Measurements from ENCODE around the gene GAREM2. TPM values are rescaled to one million over a fixed set of nuclear protein-coding genes. Genes with fewer than 3 reads are reported as not detected.

GAREM2 gene
- total and polyA plus RNA-seq, 4 donors, result 8.7 to 63.2 (median 28.8) TPM

DNA sequence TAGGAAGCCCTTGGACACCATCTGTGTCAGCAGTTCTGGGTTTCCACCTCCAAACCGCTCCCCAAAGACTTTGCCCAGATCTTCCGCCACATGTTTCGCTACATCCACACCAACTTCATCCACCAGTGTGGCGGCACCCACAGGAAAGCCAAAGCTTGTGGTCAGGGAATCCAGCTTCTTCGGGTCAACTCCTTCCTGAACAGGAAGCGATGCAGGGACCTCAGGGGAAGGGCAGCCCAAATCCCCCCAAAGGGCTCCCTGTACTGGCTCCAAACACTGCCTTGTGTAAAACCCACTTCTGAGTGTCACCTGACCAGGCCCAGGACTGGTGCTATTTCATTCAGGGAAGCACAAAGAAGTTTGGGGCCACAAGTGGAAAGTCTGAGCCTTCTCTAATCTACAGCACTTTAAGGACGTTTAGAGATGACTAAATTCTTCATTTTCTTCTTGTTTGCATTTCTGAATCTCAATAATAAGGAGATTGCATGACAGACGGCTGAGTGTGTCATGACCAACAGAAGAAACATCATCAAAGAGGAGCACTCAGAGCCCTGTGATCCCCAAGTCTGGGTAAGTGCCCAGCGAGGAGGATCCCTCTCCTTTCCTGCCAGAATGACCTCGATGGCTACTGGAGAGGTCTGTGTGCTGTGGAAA lies 20.8 kb downstream of the GAREM2 start:
- WGBS (ENCODE audit: insufficient coverage), result 96% methylated on average over 8 of the region's 10 CpGs
- DNase-seq (ENCODE audit: low read depth in 4 of 6, low spot score in 6 of 6), result no peak
- peaks cover 65% of the 10 kb centered on the region for H3K36me3 ChIP-seq (ENCODE audit: control insufficient read depth, insufficient read depth, low read length)
- no peak overlapping the region for H3K27ac ChIP-seq (ENCODE audit: low read depth, low read length)
- H3K4me1 ChIP-seq (ENCODE audit: control insufficient read depth, insufficient read depth, low read length), result peaks cover 12% of the 10 kb centered on the region
- no peaks in the 10 kb centered on the region for H3K9me3 ChIP-seq (ENCODE audit: control insufficient read depth, insufficient read depth, low read length)
- H3K27me3 ChIP-seq (ENCODE audit: control insufficient read depth, insufficient read depth, low read length), result no peaks in the 10 kb centered on the region
- H3K4me3 ChIP-seq (ENCODE audit: low read depth, low read length), result no peak overlapping the region

DNA sequence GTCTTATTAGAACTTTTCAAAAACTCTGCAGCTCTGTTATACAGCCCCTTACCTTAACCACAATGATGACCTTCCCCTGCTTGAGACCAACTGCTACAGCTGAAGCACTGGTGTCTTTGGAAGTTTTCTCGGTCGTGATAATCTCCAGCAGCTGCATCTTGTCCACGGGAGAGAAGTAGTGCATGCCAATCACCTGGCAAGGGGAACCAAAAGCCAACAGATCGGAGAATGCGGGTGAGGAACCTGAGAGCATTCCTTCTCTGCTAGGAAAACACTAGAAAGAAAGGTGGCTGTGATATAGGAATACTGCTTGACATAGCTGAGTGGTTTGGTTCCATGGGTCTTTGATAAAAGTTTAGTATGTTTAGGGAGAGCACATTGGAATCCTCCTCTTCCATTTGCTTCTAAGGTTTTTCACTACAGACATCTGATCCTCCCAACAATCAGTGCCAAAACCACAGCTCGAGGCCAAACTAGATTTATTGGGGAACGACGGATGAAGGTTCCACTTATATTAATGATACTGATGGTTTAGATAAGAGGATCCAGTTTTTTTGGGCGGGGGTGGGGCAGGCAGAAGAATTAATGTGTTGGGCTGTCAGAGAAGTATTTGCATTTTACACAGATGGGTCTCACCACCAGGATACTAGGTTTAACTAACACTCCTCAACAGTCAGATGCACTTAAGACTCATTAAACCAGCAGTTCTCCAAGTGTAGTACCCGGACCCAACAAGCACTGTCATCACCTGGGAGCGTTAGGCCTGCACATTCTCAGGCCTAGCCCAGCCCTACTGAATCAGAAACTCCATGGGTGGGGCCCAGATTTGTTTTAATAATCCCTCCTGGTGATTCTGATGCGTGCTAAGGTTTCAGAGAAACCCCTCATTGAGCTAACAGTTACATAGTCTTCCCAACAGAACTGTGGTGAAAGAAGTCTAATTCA lies 22.4 kb downstream of the GAREM2 start:
- Histone ChIP-seq H3K27ac (ENCODE audit: low read depth, low read length) (no peak overlapping the region), H3K9me3 (ENCODE audit: control insufficient read depth, insufficient read depth, low read length) (no peaks in the 10 kb centered on the region), H3K27me3 (ENCODE audit: control insufficient read depth, insufficient read depth, low read length) (no peaks in the 10 kb centered on the region), H3K4me1 (ENCODE audit: control insufficient read depth, insufficient read depth, low read length) (no peaks in the 10 kb centered on the region), H3K4me3 (ENCODE audit: low read depth, low read length) (no peak overlapping the region), H3K36me3 (ENCODE audit: control insufficient read depth, insufficient read depth, low read length) (peaks cover 65% of the 10 kb centered on the region)
- DNase-seq (ENCODE audit: low read depth in 4 of 6, low spot score in 6 of 6), result no peak
- WGBS (ENCODE audit: insufficient coverage), result 88% methylated on average over 7 of the region's 12 CpGs

GRCh38 chr2:26196683-26197418 lies 24.0 kb downstream of the GAREM2 start:
- H3K9me3 ChIP-seq (ENCODE audit: control insufficient read depth, insufficient read depth, low read length), result no peaks in the 10 kb centered on the region

GRCh38 chr2:26197516-26197915 lies 24.6 kb downstream of the GAREM2 start:
- Histone ChIP-seq H3K4me1 (ENCODE audit: control insufficient read depth, insufficient read depth, low read length) (peaks cover 3% of the 10 kb centered on the region), H3K36me3 (ENCODE audit: control insufficient read depth, insufficient read depth, low read length) (peaks cover 47% of the 10 kb centered on the region), H3K27me3 (ENCODE audit: control insufficient read depth, insufficient read depth, low read length) (no peaks in the 10 kb centered on the region), H3K9me3 (ENCODE audit: control insufficient read depth, insufficient read depth, low read length) (no peaks in the 10 kb centered on the region), H3K4me3 (ENCODE audit: low read depth, low read length) (no peak overlapping the region), H3K27ac (ENCODE audit: low read depth, low read length) (no peak overlapping the region)
- whole genome bisulfite sequencing (ENCODE audit: insufficient coverage), result 84% methylated on average over 2 of the region's 4 CpGs
- DNase-seq (ENCODE audit: low read depth in 4 of 6, low spot score in 6 of 6), result peak in 1 of 6 donors; percentile 37

More at GRCh38 chr2:26196683-26197418, 24.0 kb downstream of the GAREM2 start:
- WGBS (ENCODE audit: insufficient coverage), result 87% methylated on average over 6 of the region's 9 CpGs
- Histone ChIP-seq H3K27ac (ENCODE audit: low read depth, low read length) (no peak overlapping the region), H3K27me3 (ENCODE audit: control insufficient read depth, insufficient read depth, low read length) (no peaks in the 10 kb centered on the region), H3K4me3 (ENCODE audit: low read depth, low read length) (no peak overlapping the region), H3K36me3 (ENCODE audit: control insufficient read depth, insufficient read depth, low read length) (peaks cover 53% of the 10 kb centered on the region), H3K4me1 (ENCODE audit: control insufficient read depth, insufficient read depth, low read length) (no peaks in the 10 kb centered on the region)
- DNase-seq (ENCODE audit: low read depth in 4 of 6, low spot score in 6 of 6), result no peak

DNA sequence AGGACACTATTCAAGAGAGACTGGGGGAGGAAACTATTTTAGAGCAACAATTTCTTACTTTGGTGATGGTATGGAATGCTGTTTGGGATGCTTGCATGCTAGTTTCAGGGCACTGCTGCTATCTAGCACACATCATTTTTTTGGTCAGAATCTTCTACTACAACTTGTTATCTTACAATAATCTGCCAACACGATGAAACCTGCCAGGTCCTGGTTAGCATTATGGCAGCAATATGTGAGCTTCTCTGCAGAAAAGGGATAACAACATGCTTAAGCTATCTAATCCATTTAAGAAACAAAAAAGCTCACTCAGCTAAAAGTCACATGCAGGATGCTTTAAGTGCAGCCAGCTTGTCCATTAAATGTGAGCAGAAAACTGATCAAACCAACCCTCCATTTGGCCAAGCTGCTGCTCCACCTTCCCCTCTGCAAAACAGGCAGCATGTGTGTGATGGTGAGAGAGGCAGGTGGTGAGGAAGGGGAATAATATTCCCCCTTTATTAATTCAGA lies 30.1 kb downstream of the GAREM2 start:
- peak in 2 of 6 donors; percentile 32 to 71 for DNase-seq (ENCODE audit: low read depth in 4 of 6, low spot score in 6 of 6)
- Histone ChIP-seq H3K9me3 (ENCODE audit: control insufficient read depth, insufficient read depth, low read length) (no peaks in the 10 kb centered on the region), H3K4me1 (ENCODE audit: control insufficient read depth, insufficient read depth, low read length) (peaks cover 4% of the 10 kb centered on the region), H3K36me3 (ENCODE audit: control insufficient read depth, insufficient read depth, low read length) (peaks cover 26% of the 10 kb centered on the region), H3K4me3 (ENCODE audit: low read depth, low read length) (no peak overlapping the region), H3K27me3 (ENCODE audit: control insufficient read depth, insufficient read depth, low read length) (no peaks in the 10 kb centered on the region), H3K27ac (ENCODE audit: low read depth, low read length) (no peak overlapping the region)
- whole genome bisulfite sequencing (ENCODE audit: insufficient coverage), result no CpG with 5 or more reads among the region's 1 CpG

DNA sequence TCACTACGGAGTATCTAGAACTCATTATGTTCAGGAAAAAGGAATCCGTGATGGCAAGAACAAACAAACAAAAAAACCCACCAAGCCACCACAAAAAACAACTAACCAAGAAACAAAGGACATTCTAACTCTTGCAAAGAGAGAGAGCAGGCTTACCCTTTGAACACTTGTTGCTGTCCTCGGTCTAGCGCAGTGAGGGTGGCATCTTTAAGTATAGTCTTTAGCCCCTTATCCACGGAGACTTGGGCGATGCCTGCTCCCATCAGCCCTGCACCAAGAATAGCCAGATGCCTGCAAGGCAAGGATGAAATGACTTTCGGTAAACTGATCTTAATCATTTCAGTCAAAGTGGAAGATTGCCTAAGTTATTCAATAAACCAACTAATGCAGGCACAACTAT lies 31.0 kb downstream of the GAREM2 start:
- peaks cover 4% of the 10 kb centered on the region for H3K4me1 ChIP-seq (ENCODE audit: control insufficient read depth, insufficient read depth, low read length)
- no peak overlapping the region for H3K27ac ChIP-seq (ENCODE audit: low read depth, low read length)
- peaks cover 24% of the 10 kb centered on the region for H3K36me3 ChIP-seq (ENCODE audit: control insufficient read depth, insufficient read depth, low read length)
- no peak for DNase-seq (ENCODE audit: low read depth in 4 of 6, low spot score in 6 of 6)
- no peaks in the 10 kb centered on the region for H3K9me3 ChIP-seq (ENCODE audit: control insufficient read depth, insufficient read depth, low read length)
- H3K4me3 ChIP-seq (ENCODE audit: low read depth, low read length), result no peak overlapping the region
- WGBS (ENCODE audit: insufficient coverage), result 76% methylated on average over 4 of the region's 7 CpGs
- no peaks in the 10 kb centered on the region for H3K27me3 ChIP-seq (ENCODE audit: control insufficient read depth, insufficient read depth, low read length)

- H3K27ac ChIP-seq (ENCODE audit: low read depth, low read length), result no peak overlapping the region
- DNase-seq (ENCODE audit: low read depth in 4 of 6, low spot score in 6 of 6), result no peak
- H3K4me1 ChIP-seq (ENCODE audit: control insufficient read depth, insufficient read depth, low read length), result no peaks in the 10 kb centered on the region
- no peaks in the 10 kb centered on the region for H3K9me3 ChIP-seq (ENCODE audit: control insufficient read depth, insufficient read depth, low read length)
- WGBS (ENCODE audit: insufficient coverage), result 96% methylated on average over 4 of the region's 5 CpGs
- no peak overlapping the region for H3K4me3 ChIP-seq (ENCODE audit: low read depth, low read length)
- H3K27me3 ChIP-seq (ENCODE audit: control insufficient read depth, insufficient read depth, low read length), result no peaks in the 10 kb centered on the region
- peaks cover 13% of the 10 kb centered on the region for H3K36me3 ChIP-seq (ENCODE audit: control insufficient read depth, insufficient read depth, low read length)
Observed at GRCh38 chr2:26212011-26212410, 39.1 kb downstream of the GAREM2 start.

DNA sequence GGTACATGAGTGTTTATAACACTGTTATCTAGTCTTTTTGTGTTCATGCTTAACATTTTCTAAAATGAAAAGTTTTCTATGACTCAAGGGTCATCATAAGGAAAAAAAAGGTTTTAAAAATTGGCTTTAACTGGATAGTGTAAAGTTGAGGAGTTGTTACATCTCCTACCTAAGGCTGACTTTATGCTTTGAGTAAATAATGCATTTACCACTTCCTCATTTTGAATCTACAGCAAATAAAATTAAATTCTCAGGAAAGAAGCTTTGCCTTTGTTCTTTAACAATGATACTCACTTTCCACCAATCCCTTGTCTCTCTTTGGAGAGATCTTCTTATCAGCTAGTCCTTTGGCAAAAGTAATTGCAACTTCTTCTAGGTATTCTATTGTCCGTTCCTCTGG lies 41.9 kb downstream of the GAREM2 start:
- peaks cover 20% of the 10 kb centered on the region for H3K36me3 ChIP-seq (ENCODE audit: control insufficient read depth, insufficient read depth, low read length)
- H3K4me3 ChIP-seq (ENCODE audit: low read depth, low read length), result no peak overlapping the region
- no peaks in the 10 kb centered on the region for H3K4me1 ChIP-seq (ENCODE audit: control insufficient read depth, insufficient read depth, low read length)
- H3K27ac ChIP-seq (ENCODE audit: low read depth, low read length), result no peak overlapping the region
- DNase-seq (ENCODE audit: low read depth in 4 of 6, low spot score in 6 of 6), result no peak
- WGBS (ENCODE audit: insufficient coverage), result 100% methylated on average over 1 of the region's 1 CpG
- no peaks in the 10 kb centered on the region for H3K9me3 ChIP-seq (ENCODE audit: control insufficient read depth, insufficient read depth, low read length)
- no peaks in the 10 kb centered on the region for H3K27me3 ChIP-seq (ENCODE audit: control insufficient read depth, insufficient read depth, low read length)

DNA sequence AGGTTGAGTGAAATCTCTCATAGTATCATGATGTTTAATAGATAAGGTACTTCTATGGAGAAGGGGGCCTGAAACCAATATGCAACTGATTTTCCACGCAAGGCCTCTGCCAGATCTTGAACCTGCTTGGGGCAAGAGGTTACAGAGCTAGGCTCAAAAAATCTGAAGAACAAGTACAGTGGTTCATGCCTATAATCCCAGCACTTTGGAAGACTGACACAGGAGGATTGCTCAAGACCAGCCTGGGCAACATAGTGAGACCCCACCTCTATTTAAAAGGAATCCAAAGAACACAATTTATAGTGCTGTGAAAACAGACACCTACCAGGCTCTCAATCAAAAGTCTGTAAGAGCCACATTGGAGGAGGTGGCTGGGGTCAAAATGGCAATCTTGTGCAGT lies 42.9 kb downstream of the GAREM2 start:
- 100% methylated on average over 1 of the region's 1 CpG for WGBS (ENCODE audit: insufficient coverage)
- H3K36me3 ChIP-seq (ENCODE audit: control insufficient read depth, insufficient read depth, low read length), result peaks cover 16% of the 10 kb centered on the region

More for the DNA sequence above, 42.9 kb downstream of the GAREM2 start:
- Histone ChIP-seq H3K4me3 (ENCODE audit: low read depth, low read length) (no peak overlapping the region), H3K27me3 (ENCODE audit: control insufficient read depth, insufficient read depth, low read length) (no peaks in the 10 kb centered on the region), H3K4me1 (ENCODE audit: control insufficient read depth, insufficient read depth, low read length) (no peaks in the 10 kb centered on the region), H3K9me3 (ENCODE audit: control insufficient read depth, insufficient read depth, low read length) (no peaks in the 10 kb centered on the region), H3K27ac (ENCODE audit: low read depth, low read length) (no peak overlapping the region)
- DNase-seq (ENCODE audit: low read depth in 4 of 6, low spot score in 6 of 6), result no peak
